IMR-90 (cell line): Measurements from ENCODE around the gene UNC93A. TPM values are rescaled to one million over a fixed set of nuclear protein-coding genes. Genes with fewer than 3 reads are reported as not detected.

ENCODE experiments used
- ATAC-seq: fragments of 200-7000 bp; cut with Tn5 transposase; 2 replicates; pipeline ENCODE4 v1.9.1; 2020; ENCODE audit warnings: low read depth, mild to moderate bottlenecking, moderate library complexity
- BruUV-seq: library from RNA; stranded (reverse); fragments of 400-500 nt; replicated peaks from 2 replicates; lab custom pipeline; 2021; lab: Mats Ljungman, UMichigan
- CTCF ChIA-PET: fragments of 300-600 bp; formaldehyde crosslinking; extraction: SDS; loops from one replicate; lab custom pipeline; 2021; ENCODE audit warnings: antibody characterized with exemption; lab: Yijun Ruan, JAX
- POLR2A ChIA-PET: fragments of 300-600 bp; sonication (Branson Sonifier 250); formaldehyde crosslinking; loops from one replicate; lab custom pipeline; 2022; ENCODE audit warnings: antibody characterized with exemption; ENCODE audit not compliant: unreplicated experiment; lab: Charles Lee
- DNase-seq: peaks from one replicate; pipeline ENCODE4 v3.0.0; 2013
- H2AFZ ChIP-seq: replicated peaks from 2 replicates; pipeline ENCODE3; 2013; ENCODE audit warnings: low read length, mild to moderate bottlenecking; ENCODE audit not compliant: poor library complexity
- H2AK5ac ChIP-seq: 2 replicates; pipeline ENCODE4 v1.6.1; 2013; ENCODE audit warnings: low read depth, low read length, inconsistent platforms
- H2AK9ac ChIP-seq: replicated peaks from 2 replicates; pipeline ENCODE3; 2013; ENCODE audit warnings: mild to moderate bottlenecking, low read depth, low read length, moderate library complexity; ENCODE audit not compliant: poor library complexity
- H2BK120ac ChIP-seq: 2 replicates; pipeline ENCODE4 v1.6.1; 2013; ENCODE audit warnings: low read depth, low read length, inconsistent platforms
- H2BK15ac ChIP-seq: 3 replicates; pipeline ENCODE4 v1.6.1; 2013; ENCODE audit warnings: low read depth, low read length, inconsistent platforms
- H2BK20ac ChIP-seq: 2 replicates; pipeline ENCODE4 v1.6.1; 2013; ENCODE audit warnings: low read depth, mild to moderate bottlenecking, inconsistent platforms, low read length, moderate library complexity
- H2BK5ac ChIP-seq: 2 replicates; pipeline ENCODE4 v1.6.1; 2013; ENCODE audit warnings: mild to moderate bottlenecking, low read depth, low read length, inconsistent platforms; ENCODE audit not compliant: poor library complexity, severe bottlenecking
- H3K14ac ChIP-seq: replicated peaks from 2 replicates; pipeline ENCODE4 v1.6.1; 2013; ENCODE audit warnings: low read depth, low read length, inconsistent platforms
- H3K18ac ChIP-seq: 2 replicates; pipeline ENCODE4 v1.6.1; 2013; ENCODE audit warnings: low read depth, low read length, control low read depth
- H3K23ac ChIP-seq: 2 replicates; pipeline ENCODE4 v1.6.1; 2013; ENCODE audit warnings: low read depth, low read length, inconsistent platforms
- H3K27ac ChIP-seq: 2 replicates; pipeline ENCODE4 v1.5.1; 2013; ENCODE audit warnings: mild to moderate bottlenecking, control low read depth, low read length; ENCODE audit not compliant: insufficient read depth
- H3K27me3 ChIP-seq: 2 replicates; pipeline ENCODE4 v1.6.1; 2013; ENCODE audit warnings: low read length; ENCODE audit not compliant: control insufficient read depth, insufficient read depth
- H3K36me3 ChIP-seq: 2 replicates; pipeline ENCODE4 v1.6.1; 2013; ENCODE audit warnings: low read length, mixed read lengths; ENCODE audit not compliant: control insufficient read depth, insufficient read depth
- H3K4ac ChIP-seq: 2 replicates; pipeline ENCODE4 v1.6.1; 2013; ENCODE audit warnings: low read depth, low read length, inconsistent platforms
- H3K4me1 ChIP-seq: 2 replicates; pipeline ENCODE4 v1.6.1; 2013; ENCODE audit warnings: low read length, mixed read lengths; ENCODE audit not compliant: control insufficient read depth, insufficient read depth
- H3K4me2 ChIP-seq: 2 replicates; pipeline ENCODE4 v1.6.1; 2013; ENCODE audit warnings: low read depth, mild to moderate bottlenecking, control low read depth, low read length, moderate library complexity
- H3K4me3 ChIP-seq: 2 replicates; pipeline ENCODE4 v1.5.1; 2013; ENCODE audit warnings: low read depth, mild to moderate bottlenecking, control low read depth, low read length, moderate library complexity; ENCODE audit not compliant: insufficient read depth
- H3K56ac ChIP-seq: 2 replicates; pipeline ENCODE4 v1.6.1; 2013; ENCODE audit warnings: low read length, inconsistent platforms; ENCODE audit not compliant: insufficient read depth; ENCODE audit errors: extremely low read depth
- H3K79me1 ChIP-seq, 2 experiments: 2 replicates each; pipeline ENCODE4 v1.6.1; 2013; ENCODE audit warnings: low read length in 2 of 2, inconsistent platforms in 1 of 2, low read depth in 1 of 2
- H3K9ac ChIP-seq: 2 replicates; pipeline ENCODE4 v1.6.1; 2013; ENCODE audit warnings: low read depth, low read length, control low read depth
- H3K9me1 ChIP-seq: 2 replicates; pipeline ENCODE4 v1.6.1; 2013; ENCODE audit warnings: low read length, inconsistent platforms; ENCODE audit not compliant: insufficient read depth
- H3K9me3 ChIP-seq: 2 replicates; pipeline ENCODE4 v1.6.1; 2013; ENCODE audit warnings: low read length; ENCODE audit not compliant: control insufficient read depth, insufficient read depth
- H4K20me1 ChIP-seq: 2 replicates; pipeline ENCODE4 v1.6.1; 2013; ENCODE audit warnings: low read length, inconsistent platforms; ENCODE audit not compliant: insufficient read depth
- H4K5ac ChIP-seq: 2 replicates; pipeline ENCODE4 v1.6.1; 2013; ENCODE audit warnings: mild to moderate bottlenecking, low read depth, low read length, control low read depth
- H4K8ac ChIP-seq, 2 experiments: 2 replicates each; pipeline ENCODE4 v1.6.1; 2013; ENCODE audit warnings: low read depth in 2 of 2, low read length in 2 of 2, control low read depth in 1 of 2, inconsistent platforms in 1 of 2
- H4K91ac ChIP-seq: 2 replicates; pipeline ENCODE4 v1.6.1; 2013; ENCODE audit warnings: low read depth, low read length, inconsistent platforms; ENCODE audit not compliant: insufficient read depth
- BHLHE40 ChIP-seq: fragments of 150-350 bp; IDR thresholded peaks from 2 replicates; pipeline ENCODE4 v1.6.1; 2016; ENCODE audit warnings: mild to moderate bottlenecking, low read depth, low read length
- CEBPB ChIP-seq: IDR thresholded peaks from 2 replicates; pipeline ENCODE4 v1.6.1; 2012; ENCODE audit warnings: low read depth, low read length, improper control_type of control experiment
- CHD1 ChIP-seq: IDR thresholded peaks from 2 replicates; pipeline ENCODE4 v1.6.1; 2012; ENCODE audit warnings: low read depth, low read length, improper control_type of control experiment
- MAFK ChIP-seq: IDR thresholded peaks from 2 replicates; pipeline ENCODE4 v1.6.1; 2012; ENCODE audit warnings: low read depth, low read length, improper control_type of control experiment
- MAZ ChIP-seq: IDR thresholded peaks from 2 replicates; pipeline ENCODE4 v1.6.1; 2012; ENCODE audit warnings: low read depth, mild to moderate bottlenecking, low read length, improper control_type of control experiment, moderate library complexity, borderline replicate concordance
- WGBS, 2 experiments: methylation state at CpG; one replicate each; pipeline versions ENCODE4 v1.1.5 to v1.1.7; 2013; ENCODE audit warnings: missing lambda C conversion rate in 2 of 2; ENCODE audit not compliant: insufficient read length in 1 of 2; ENCODE audit errors: extremely low coverage in 2 of 2; 5-methylcytosine and 5-hydroxymethylcytosine counted together
- dilution Hi-C: fragments of 300-500 bp; cut with HindIII; formaldehyde crosslinking; loops from one replicate; pipeline ENCODE4 v1.14.3; 2018; ENCODE audit warnings: low sequenced_read_pairs; ENCODE audit not compliant: unreplicated experiment
- in situ Hi-C: fragments of 300-500 bp; cut with MboI; formaldehyde crosslinking; loops from 3 replicates; pipeline ENCODE4 v1.14.3; 2019; ENCODE audit warnings: low sequenced_read_pairs, inconsistent platforms, mixed read lengths
- intact Hi-C: fragments of 100-400 bp; cut with micrococcal nuclease; formaldehyde crosslinking; loops from 2 replicates; pipeline ENCODE4 v1.10.0; 2022
- polyA plus RNA-seq, 3 experiments: library from polyadenylated mRNA; depleted of rRNA; stranded (reverse); fragments of >200 nt; gene quantifications; 2 replicates each; pipeline ENCODE4 v1.2.3, GENCODE V29; 2012; ENCODE audit warnings: low replicate concordance in 1 of 3
- total RNA-seq: library from RNA; depleted of rRNA; stranded (reverse); fragments of >200 nt; gene quantifications from 2 replicates; pipeline ENCODE4 v1.2.3, GENCODE V29; 2012

The UNC93A gene
- total and polyA plus RNA-seq, 2 of the 4 experiments (the other 2 are of a cell fraction): not detected

DNA sequence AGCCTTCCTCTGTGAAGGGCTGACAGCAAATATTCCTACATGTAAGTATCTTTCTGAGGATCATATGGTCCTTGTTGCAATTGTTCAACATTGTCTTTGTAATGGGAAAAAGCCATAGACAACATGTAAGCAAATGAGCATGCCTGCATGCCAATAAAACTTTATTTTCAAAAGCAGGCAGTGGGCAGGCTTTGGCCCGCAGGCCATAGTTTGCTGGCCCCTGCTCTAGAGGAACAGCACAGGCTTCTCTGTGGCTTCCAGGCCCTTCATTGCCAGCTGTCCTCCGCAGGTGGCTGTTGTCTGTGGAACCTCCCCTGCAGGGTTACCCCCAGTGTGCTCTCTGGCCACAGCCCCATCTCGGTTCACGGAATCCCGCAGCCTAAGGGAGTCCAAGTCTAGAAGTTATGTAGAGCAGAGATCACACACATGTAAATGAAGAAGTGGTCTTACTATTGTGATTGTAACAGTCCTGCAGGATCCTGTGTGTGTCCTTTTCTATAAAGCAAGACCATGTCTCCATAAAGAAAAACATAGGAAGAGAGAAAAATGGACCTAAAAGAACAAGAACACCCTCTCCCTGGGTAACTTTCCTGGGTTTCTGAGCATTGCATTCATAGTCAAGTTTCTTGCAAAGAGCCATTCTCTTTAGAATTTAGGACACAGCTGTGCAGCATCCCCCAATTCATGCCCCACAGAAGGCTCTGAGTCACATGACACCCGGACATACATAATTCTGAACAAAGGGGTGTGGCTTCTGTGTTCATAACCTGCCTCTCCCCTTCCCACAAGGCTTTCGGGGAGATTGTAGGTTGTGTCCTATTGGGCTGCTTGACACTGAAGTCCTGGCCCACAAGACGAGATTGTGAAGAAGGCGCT, 10.0 kb downstream of the UNC93A start:
- Histone ChIP-seq H3K4me1 (no peaks in the 10 kb centered on the region), H3K18ac (no peak overlapping the region), H3K56ac (no peak overlapping the region), H2BK15ac (no peak overlapping the region), H3K4ac (no peak overlapping the region), H4K8ac (no peak overlapping the region), H3K9me1 (no peaks in the 10 kb centered on the region), H3K23ac (no peak overlapping the region), H3K4me3 (no peak overlapping the region), H2BK5ac (no peak overlapping the region), H3K27ac (no peak overlapping the region), H2AK5ac (no peak overlapping the region), H2AFZ (no peak overlapping the region), H3K4me2 (no peak overlapping the region), H2BK120ac (no peak overlapping the region), H3K79me1 (no peaks in the 10 kb centered on the region), H2AK9ac (no peak overlapping the region), H3K9ac (no peak overlapping the region), H4K20me1 (no peaks in the 10 kb centered on the region), H3K36me3 (no peaks in the 10 kb centered on the region), H3K9me3 (peaks cover 50% of the 10 kb centered on the region), H3K14ac (no peak overlapping the region), H3K27me3 (no peaks in the 10 kb centered on the region), H2BK20ac (no peak overlapping the region), H4K5ac (no peak overlapping the region), H4K91ac (no peak overlapping the region)
- in situ Hi-C loops (no loop called here), intact Hi-C loops (no loop called here), dilution Hi-C loops (no loop called here)
- POLR2A ChIA-PET: no interaction called here
- no CpG with 5 or more reads among the region's 9 CpGs for WGBS, 2 experiments
- no peak for ATAC-seq
- no TSS peak for BruUV-seq
- no peak for DNase-seq
- CTCF ChIA-PET: no interaction called here
- no peak for TF ChIP-seq CEBPB
- TF ChIP-seq MAFK: no peak
- no peak for TF ChIP-seq BHLHE40
- TF ChIP-seq CHD1: no peak
- no peak for TF ChIP-seq MAZ
